HG02981 (cell line): ENCODE data around the gene EGFLAM.

Experiments used
- ATAC-seq: cut with Tn5 transposase; IDR thresholded peaks from one replicate; pipeline ENCODE4 v1.9.1; 2021; ENCODE audit warnings: mild to moderate bottlenecking, moderate library complexity; ENCODE audit not compliant: unreplicated experiment

Gene EGFLAM

GRCh38 chr5:38265546-38266179 is 7.3 kb downstream of the EGFLAM start:
- ATAC-seq: peak; percentile 83

- no peak for ATAC-seq
These were observed 9.0 kb downstream of the EGFLAM start for GRCh38 chr5:38267372-38267771.

DNA sequence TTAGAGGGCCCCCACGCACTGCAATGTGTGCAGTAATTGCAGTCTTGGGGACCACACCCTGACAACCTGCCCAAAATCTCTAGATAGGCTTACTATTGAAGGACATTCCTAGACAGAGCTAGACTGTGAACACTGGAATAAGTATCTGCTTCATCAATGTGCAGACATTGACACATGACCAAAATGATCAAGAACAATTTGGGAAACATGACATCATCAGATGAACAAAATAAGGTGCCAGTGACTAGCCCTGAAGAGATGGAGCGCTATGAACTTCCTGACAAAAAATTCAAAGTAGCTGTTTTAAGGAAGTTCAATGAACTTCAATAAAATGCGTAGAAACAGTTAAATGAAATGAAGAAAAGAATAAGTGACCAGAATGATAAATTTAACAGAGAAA is 15.3 kb downstream of the EGFLAM start:
- no peak for ATAC-seq

DNA sequence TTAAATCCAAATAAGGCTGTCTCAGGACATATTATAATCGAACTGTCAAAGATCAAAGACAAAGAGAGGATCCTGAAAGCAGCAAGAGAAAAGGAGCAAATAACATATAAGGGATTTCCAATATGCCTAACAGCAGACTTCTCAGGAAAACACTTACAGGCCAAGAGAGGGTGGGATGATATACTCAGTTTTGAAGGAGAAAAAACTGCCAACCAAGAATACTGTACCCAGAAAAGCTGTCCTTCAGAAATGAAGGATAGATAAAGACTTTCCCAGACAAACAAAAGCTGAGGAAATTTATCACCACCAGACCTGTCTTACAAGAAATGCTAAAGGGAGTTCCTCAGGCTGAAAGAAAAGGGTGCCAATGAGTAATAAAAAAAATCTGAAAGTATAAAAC is 16.0 kb downstream of the EGFLAM start:
- ATAC-seq: no peak

DNA sequence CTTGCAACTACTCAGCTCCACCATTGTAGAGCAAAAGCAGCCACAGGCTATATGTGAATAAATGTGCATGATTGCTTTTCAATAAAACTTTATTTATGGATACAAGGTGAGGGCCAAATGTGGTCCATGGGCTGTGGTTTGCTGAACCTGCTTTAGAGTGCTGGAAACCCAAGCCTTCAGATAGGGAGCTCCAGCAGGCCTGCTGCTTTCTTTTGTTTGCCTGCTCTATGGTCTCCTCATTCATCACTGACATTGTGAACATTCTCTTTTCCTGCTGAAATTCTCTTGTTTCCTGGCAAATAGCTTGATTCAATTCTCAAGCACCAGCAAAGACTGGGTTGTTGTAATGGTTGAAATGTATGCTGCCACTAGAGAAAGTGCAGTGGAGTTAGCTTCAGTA is 26.0 kb downstream of the EGFLAM start:
- ATAC-seq: no peak

GRCh38 chr5:38285226-38285625 is 26.9 kb downstream of the EGFLAM start:
- ATAC-seq: no peak

- no peak for ATAC-seq
These were observed 27.6 kb downstream of the EGFLAM start for GRCh38 chr5:38286002-38286401.

DNA sequence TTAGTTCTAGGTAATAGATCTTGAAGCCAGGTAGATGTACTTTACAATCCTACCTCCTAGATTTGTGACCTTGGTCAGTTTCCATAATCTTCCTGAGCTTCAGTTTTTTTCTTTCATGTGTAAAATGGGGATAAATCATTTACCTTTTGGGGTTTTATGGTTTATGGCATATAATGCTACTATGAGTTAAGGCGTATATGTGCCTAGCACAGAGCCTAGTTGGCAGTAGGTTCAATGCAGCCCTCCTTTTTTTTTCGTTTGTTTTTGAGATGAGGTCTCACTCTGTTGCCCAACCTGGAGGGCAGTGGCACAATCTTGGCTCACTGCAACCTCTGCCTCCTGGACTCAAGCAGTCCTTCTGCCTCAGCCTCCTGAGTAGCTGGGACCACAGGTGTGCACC is 28.8 kb downstream of the EGFLAM start:
- no peak for ATAC-seq

DNA sequence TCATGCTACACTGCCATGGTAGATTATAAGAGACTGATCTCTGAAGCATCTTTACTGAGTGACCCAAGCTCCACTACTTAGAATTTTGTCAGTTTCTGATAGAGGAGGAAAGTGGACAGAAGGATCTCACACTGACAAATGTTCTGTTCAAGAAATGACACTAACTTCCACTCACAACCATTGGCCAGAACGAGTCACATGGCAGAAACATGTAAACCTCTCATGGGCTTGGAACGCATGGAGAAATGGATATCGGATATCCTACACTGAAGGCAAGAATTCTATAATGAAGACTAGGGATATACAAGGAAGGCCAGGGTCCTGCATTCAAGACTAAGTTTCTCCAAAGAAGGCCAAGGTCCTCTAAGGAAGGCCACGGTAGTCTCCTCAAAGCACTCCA is 31.1 kb downstream of the EGFLAM start:
- ATAC-seq: no peak

- ATAC-seq: no peak
These were observed 31.8 kb downstream of the EGFLAM start for GRCh38 chr5:38290028-38290653.

DNA sequence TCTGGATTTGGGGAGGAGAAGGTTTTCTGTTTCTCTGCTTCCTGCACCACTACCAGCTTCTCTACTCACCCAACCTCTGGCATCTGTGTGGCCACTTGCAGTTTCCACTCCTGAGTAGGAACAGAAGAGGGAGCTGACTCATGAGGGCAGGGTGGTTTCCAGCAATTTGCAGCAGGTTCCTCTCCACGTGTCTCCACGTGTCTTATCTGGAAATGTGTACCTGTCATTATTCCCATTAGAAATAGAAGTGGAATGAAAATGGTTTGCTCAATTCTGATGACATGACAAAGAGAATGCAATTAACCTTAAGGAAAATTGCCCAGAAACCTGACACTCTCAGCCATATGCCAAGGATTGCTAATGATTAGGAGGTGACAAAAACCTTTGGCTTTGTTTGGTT is 33.0 kb downstream of the EGFLAM start:
- ATAC-seq: no peak

- ATAC-seq: no peak
These were observed 33.9 kb downstream of the EGFLAM start for GRCh38 chr5:38292228-38292627.

DNA sequence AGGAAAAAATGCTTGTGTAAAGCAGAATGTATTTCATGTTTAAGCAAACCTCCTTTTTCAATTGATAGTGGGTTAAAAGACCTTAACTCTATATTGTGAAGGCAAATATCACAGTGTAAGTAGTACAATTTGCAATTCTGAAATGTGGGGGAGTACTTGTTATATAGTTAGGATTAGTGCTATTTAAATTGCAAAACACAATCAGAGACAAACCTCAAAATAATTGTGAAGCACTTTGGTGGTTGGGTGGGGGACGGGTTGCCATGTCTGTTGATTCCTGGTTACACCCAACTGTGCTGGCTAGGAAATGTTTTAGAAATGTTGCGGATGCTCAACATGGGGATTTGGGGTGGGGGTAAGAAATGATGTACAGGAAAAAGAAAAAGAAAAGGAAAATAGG is 37.4 kb downstream of the EGFLAM start:
- ATAC-seq: no peak

GRCh38 chr5:38297830-38298608 is 39.7 kb downstream of the EGFLAM start:
- no peak for ATAC-seq

DNA sequence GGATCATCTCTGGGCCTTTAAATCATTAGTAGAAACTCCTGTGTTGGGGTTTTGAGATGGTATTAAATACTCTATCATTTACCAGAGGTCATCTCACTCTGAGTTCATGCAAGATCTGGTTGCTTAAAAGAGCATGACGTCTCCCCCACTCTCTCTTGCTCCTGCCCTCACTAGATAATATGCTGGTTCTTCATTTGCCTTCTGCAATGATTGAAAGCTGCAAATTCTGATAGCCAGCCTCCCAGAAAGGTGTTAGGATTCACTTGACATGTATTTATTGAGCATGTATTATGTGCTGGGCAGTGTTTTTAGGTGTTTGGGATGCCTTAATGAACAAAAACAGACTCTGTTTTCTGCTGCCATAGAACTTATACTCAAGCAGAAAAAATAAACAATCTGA is 41.2 kb downstream of the EGFLAM start:
- no peak for ATAC-seq

GRCh38 chr5:38305148-38305547 is 46.8 kb downstream of the EGFLAM start:
- ATAC-seq: no peak

DNA sequence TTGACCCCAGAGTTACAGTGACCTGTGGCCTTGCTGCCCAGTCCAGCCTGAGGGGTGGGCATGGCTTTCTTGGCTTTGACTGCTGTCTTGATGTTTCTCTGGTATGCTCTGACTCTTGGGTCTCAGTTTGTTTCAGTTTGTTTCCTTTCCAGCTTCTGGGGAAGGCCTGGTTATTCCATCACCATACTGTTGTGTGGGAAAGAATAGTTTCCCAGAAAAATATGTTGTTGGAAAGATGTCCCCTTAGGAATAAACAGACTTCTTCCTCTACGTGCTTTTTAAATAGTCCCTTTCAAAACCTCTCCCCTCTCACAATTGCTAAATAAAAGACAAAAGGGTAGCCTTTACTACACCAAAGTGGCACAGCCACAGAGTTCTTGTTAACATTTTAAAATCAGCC is 49.5 kb downstream of the EGFLAM start:
- no peak for ATAC-seq

DNA sequence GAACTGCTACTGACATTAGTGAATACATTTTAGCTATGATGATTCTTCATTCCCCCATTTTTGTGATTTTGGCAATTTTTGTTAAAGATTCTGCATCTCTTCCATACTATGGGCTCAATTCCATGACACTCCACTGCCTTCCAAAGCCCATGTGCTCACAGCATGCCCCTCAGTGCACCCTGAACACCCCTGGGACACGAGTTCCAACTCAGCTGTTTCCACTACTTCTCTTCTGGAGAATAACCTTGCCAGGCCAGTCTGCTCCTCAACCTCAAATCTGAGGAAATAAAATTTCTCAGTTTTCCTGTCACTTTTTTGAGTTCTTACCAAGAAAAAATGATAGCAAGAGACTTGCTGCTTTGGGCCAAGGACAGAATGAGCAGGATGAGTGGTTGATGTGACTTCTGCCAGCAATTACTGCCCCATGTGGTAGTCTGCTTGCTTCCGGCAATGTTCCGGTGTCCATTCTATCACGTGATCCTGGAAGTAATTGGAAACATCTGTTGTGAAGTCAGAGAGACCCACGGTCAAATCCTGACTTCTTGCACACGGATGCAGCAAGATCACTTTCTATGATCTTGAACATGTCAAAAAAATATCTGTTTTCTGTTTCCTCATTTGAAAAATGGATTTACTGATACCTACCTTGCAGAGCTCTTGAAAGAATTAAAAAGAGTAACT is 58.3 kb downstream of the EGFLAM start:
- no peak for ATAC-seq

DNA sequence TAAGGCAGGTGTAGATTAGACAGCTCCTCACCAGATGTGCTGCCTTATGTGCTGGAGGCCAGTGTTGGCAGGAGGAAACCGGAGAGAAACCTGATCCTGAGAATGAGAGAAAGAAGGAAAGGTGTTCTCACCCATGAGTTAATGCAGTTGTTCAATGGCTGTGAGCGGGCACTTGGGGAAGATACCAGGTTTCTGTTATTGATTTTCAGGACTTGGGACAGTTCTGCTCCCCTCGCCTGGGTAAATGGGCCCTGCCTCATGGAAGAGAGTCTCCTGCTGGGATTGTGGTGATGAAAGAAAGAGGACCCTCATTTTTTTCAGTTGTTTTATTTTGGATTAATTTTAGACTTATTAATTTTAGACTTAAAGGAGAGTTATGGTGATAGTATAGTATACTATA is 59.5 kb downstream of the EGFLAM start:
- no peak for ATAC-seq

DNA sequence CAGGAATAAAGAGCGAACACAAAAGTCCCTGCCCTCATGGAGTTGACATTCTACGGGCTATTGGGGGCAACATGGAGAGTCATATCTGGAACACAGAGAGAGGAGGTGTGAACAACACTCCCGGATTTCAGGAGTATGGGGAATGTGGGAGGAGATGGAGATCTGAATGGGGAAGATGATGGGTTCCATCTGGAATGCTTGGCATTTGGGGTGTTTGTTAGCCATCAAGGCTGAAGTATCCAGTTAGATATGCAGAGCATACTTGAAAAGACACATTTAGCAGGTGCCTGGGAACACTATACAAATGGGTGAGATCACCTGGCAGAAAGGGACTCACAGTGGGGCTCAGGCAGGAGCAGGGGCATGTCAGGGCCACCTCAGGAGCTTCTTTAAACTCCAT is 61.1 kb downstream of the EGFLAM start:
- no peak for ATAC-seq

- no peak for ATAC-seq
These were observed 63.6 kb downstream of the EGFLAM start for GRCh38 chr5:38321978-38322377.
